ENCODE measurements around the gene NOS1AP. TPM values are rescaled to one million over a fixed set of nuclear protein-coding genes. Genes with fewer than 3 reads are reported as not detected.

Gene NOS1AP
- total RNA-seq, 1 donor from 2014 or later: 2.0 TPM

- no peak for DNase-seq (ENCODE audit: extremely low spot score in 2 of 2)
- TF ChIP-seq POLR2A (IDR thresholded peaks at IDR 0.05): no peak
- no peak for TF ChIP-seq CTCF (IDR thresholded peaks at IDR 0.05)
- no peak for TF ChIP-seq POLR2AphosphoS5 (IDR thresholded peaks at IDR 0.05; ENCODE audit: insufficient read depth in 1 of 2, low read depth in 1 of 2)
- Histone ChIP-seq H3K27me3 (no peaks in the 10 kb centered on the region), H3K4me3 (peak overlapping the region; percentile 57 to 84), H3K36me3 (no peaks in the 10 kb centered on the region), H3K4me1 (peaks cover 11% of the 10 kb centered on the region), H3K9me3 (no peaks in the 10 kb centered on the region), H3K27ac (peak overlapping the region; percentile 20)
- intact Hi-C loops (cut with DNase I): no loop called here
Observed at GRCh38 chr1:162070094-162070748, 730 bp downstream of the NOS1AP start.

- no peaks in the 10 kb centered on the region for H3K36me3 ChIP-seq
- H3K27ac ChIP-seq: no peak overlapping the region
- DNase-seq (ENCODE audit: extremely low spot score in 2 of 2): no peak
- no peaks in the 10 kb centered on the region for H3K9me3 ChIP-seq
- intact Hi-C loops (cut with DNase I): no loop called here
- no peaks in the 10 kb centered on the region for H3K27me3 ChIP-seq
- H3K4me1 ChIP-seq: peaks cover 11% of the 10 kb centered on the region
- peak overlapping the region; percentile 57 to 84 for H3K4me3 ChIP-seq
- TF ChIP-seq POLR2A (IDR thresholded peaks at IDR 0.05) (no peak), POLR2AphosphoS5 (IDR thresholded peaks at IDR 0.05; ENCODE audit: insufficient read depth in 1 of 2, low read depth in 1 of 2) (no peak), CTCF (IDR thresholded peaks at IDR 0.05) (no peak)
Observed at GRCh38 chr1:162070825-162071224, 1.3 kb downstream of the NOS1AP start.

DNA sequence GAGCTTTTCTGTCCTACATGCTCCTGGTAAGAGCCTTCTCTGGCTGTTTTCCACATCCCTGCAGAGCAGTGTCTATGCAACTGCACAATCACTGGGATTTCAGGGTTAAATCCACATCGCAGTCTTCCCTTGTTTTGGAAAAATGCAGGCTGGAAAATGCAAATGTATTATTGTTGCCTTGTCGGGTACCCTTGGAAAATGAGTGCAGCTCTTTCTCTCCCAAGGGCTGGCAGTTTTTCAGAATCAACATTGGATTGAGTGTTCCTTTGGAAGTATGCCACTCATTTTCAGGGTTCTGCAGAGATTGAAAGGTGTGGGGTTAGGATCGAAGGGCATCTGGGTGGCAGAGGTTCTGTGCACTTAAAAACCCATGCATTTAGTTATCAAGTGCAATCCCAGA lies 3.2 kb downstream of the NOS1AP start:
- H3K4me3 ChIP-seq: no peak overlapping the region
- no peak for TF ChIP-seq POLR2A (IDR thresholded peaks at IDR 0.05)
- no peak for TF ChIP-seq POLR2AphosphoS5 (IDR thresholded peaks at IDR 0.05; ENCODE audit: insufficient read depth in 1 of 2, low read depth in 1 of 2)
- TF ChIP-seq CTCF (IDR thresholded peaks at IDR 0.05): no peak
- DNase-seq (ENCODE audit: extremely low spot score in 2 of 2): no peak
- H3K27me3 ChIP-seq: no peaks in the 10 kb centered on the region
- intact Hi-C loops (cut with DNase I): no loop called here
- H3K36me3 ChIP-seq: no peaks in the 10 kb centered on the region
- H3K27ac ChIP-seq: no peak overlapping the region
- peaks cover 11% of the 10 kb centered on the region for H3K4me1 ChIP-seq
- H3K9me3 ChIP-seq: no peaks in the 10 kb centered on the region

- intact Hi-C loops (cut with DNase I): no loop called here
- no peaks in the 10 kb centered on the region for H3K9me3 ChIP-seq
- TF ChIP-seq CTCF (IDR thresholded peaks at IDR 0.05): no peak
- no peak for TF ChIP-seq POLR2AphosphoS5 (IDR thresholded peaks at IDR 0.05; ENCODE audit: insufficient read depth in 1 of 2, low read depth in 1 of 2)
- TF ChIP-seq POLR2A (IDR thresholded peaks at IDR 0.05): no peak
- H3K4me3 ChIP-seq: no peak overlapping the region
- no peaks in the 10 kb centered on the region for H3K36me3 ChIP-seq
- no peaks in the 10 kb centered on the region for H3K27me3 ChIP-seq
- H3K4me1 ChIP-seq: peaks cover 11% of the 10 kb centered on the region
- no peak for DNase-seq (ENCODE audit: extremely low spot score in 2 of 2)
- H3K27ac ChIP-seq: no peak overlapping the region
Observed at GRCh38 chr1:162074276-162075005, 5.0 kb downstream of the NOS1AP start.

GRCh38 chr1:162075862-162076261 lies 6.4 kb downstream of the NOS1AP start:
- peaks cover 1% of the 10 kb centered on the region for H3K4me1 ChIP-seq
- no peak overlapping the region for H3K27ac ChIP-seq
- DNase-seq (ENCODE audit: extremely low spot score in 2 of 2): no peak
- H3K27me3 ChIP-seq: no peaks in the 10 kb centered on the region
- no peaks in the 10 kb centered on the region for H3K36me3 ChIP-seq
- TF ChIP-seq POLR2AphosphoS5 (IDR thresholded peaks at IDR 0.05; ENCODE audit: insufficient read depth in 1 of 2, low read depth in 1 of 2) (no peak), POLR2A (IDR thresholded peaks at IDR 0.05) (no peak), CTCF (IDR thresholded peaks at IDR 0.05) (no peak)
- intact Hi-C loops (cut with DNase I): no loop called here
- no peaks in the 10 kb centered on the region for H3K9me3 ChIP-seq
- H3K4me3 ChIP-seq: no peak overlapping the region

All from vagina (tissue), 2 donors.